GM18867 (cell line): Measurements from ENCODE around the gene SLC43A2.
"Not testable (repeated sequence)": the region's sequence is repeated elsewhere in the genome, so short reads cannot be mapped to it uniquely, and the experiment has no call there.

Source experiments
- ATAC-seq: cut with Tn5 transposase; IDR thresholded peaks from one replicate; pipeline ENCODE4 v1.9.1; 2021; ENCODE audit warnings: mild to moderate bottlenecking, moderate library complexity; ENCODE audit not compliant: unreplicated experiment

The SLC43A2 gene

GRCh38 chr17:1627982-1628855 is at the start of gene SLC43A2:
Gene SLC43A2, minus strand, starts transcription at chr17:1628834. Its CDS starts 960 bp downstream, at chr17:1627874.
- peak; percentile 54 for ATAC-seq

- no peak for ATAC-seq
These were observed 47.8 kb upstream of the SLC43A2 start for GRCh38 chr17:1676401-1676800.

- ATAC-seq: no peak
These were observed 44.6 kb upstream of the SLC43A2 start for GRCh38 chr17:1673041-1673785.

DNA sequence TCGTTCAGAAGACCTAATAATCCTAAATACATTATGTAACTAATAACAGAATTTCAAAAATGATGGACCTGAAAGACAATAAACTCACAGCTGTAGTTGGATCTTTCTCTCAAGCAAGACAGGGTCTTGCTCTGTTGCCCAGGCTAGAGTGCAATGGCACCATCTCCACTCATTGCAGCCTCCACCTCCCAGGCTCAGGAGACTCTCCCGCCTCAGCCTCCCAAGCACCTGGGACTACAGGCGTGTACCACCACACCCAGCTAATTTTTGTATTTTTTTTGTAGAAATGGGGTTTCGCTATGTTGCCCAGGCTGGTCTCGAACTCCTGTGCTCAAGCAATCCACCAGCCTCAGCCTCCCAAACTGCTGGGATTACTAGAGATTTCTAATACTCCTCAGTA is 35.3 kb upstream of the SLC43A2 start:
- ATAC-seq: not testable (repeated sequence)

DNA sequence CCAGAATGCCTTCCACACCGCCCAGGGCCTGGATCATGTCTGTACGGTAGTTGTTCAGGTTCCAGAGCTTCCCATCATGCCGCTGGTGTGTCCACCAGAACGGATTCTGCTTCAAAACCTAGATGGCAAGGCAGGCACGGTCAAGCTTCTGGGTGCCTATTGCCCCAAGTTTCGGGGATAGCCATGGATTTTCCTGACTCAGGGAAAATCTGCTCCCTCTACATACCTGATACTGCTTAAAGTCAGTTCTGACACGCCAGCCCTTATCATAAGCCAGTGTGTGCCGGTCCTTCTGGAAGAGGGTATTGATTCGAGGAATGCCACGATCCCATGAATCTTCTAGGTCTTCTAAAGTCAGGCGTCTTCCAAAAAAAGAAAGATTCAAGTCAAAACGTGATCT is 32.4 kb upstream of the SLC43A2 start:
- no peak for ATAC-seq

DNA sequence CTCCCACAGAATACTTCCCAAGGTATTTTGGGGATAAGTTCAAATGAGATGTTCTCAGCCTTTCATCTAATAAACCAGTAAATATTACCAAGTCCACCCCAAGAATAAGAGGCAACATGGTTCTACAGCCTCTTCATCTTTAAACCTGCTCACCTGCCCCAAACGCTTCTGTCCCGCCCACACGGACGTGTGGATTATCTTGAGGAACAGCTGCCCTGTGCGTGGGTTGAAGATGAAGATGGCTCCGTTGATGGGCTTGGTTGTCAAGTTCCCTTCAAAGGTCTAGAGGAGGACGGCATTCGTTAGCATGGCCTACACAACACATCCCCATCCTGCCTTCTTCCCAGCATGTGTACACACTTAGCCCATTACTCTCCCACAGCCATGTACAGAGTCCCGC is 29.5 kb upstream of the SLC43A2 start:
- ATAC-seq: no peak

DNA sequence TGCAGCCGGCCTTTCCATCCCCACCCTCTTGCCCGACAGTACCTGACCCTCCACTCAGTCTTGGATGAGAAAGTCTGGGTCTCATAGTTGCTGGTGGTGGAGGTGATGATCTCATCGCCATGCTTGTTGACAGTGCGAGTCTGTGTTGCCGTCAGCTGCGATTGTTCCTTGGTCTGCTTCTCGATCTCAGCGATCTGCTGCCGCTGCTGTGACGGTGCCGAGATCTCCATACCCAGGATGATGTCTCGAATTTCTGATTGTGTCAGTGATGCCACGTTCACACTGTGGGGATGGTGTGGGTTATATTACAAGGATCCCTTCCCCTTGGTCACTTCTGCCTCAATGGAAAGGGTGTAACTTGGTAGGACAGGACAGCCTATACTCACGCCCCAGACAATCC is 25.1 kb upstream of the SLC43A2 start:
- ATAC-seq: no peak

- not testable (repeated sequence) for ATAC-seq
These were observed 24.2 kb upstream of the SLC43A2 start for GRCh38 chr17:1652794-1653193.

GRCh38 chr17:1651559-1651844 is 22.9 kb upstream of the SLC43A2 start:
- ATAC-seq: no peak

GRCh38 chr17:1650731-1651558 is 22.3 kb upstream of the SLC43A2 start:
- no peak for ATAC-seq

- ATAC-seq: no peak
These were observed 21.3 kb upstream of the SLC43A2 start, which contains the start of gene RILP for GRCh38 chr17:1649844-1650501. Gene RILP, minus strand, starts transcription at chr17:1649866. Its CDS starts 62 bp downstream, at chr17:1649804.

DNA sequence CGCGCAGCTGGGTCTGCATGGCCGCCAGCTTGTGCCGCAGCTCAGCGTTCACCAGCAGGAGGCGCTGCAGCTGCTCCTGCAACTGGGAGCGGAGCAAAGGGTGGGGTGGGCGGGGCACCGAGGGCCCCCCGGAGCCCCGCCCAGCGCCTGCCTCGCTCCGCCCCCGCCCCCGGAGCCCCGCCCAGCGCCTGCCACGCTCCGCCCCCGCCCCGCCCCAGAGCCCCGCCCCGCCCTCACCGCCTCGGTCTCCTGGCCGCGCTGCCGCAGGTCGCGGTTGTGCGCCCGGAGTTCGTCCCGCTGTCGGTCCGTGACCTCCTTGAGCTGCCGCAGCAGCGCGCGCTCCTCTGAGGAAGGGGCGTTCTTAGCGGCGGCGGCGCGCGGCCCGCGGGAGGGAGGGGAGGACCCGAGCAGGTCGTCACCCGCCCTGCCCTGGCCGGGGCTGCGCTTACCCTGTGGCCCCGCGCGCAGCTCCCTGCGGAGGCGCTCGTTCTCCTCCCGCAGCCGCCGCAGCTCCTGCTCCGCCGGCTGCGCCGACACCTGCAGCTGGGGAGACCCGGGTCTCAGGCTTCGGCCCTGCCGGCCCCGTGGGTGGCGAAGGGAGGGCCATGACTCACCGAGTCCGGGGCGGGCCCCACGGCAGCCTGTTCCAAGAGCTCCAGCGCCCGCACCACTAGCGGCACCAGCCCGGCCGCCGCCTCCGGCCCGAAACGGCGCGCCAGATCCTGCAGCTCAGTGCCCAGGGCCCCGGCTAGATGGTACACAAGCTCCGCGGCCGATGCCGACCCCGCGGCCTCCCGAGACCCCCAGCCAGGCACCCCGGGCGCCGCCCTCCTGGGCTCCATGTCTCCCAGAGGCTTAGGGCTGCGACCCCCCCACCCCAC is 20.6 kb upstream of the SLC43A2 start:
- peak; percentile 61 for ATAC-seq

DNA sequence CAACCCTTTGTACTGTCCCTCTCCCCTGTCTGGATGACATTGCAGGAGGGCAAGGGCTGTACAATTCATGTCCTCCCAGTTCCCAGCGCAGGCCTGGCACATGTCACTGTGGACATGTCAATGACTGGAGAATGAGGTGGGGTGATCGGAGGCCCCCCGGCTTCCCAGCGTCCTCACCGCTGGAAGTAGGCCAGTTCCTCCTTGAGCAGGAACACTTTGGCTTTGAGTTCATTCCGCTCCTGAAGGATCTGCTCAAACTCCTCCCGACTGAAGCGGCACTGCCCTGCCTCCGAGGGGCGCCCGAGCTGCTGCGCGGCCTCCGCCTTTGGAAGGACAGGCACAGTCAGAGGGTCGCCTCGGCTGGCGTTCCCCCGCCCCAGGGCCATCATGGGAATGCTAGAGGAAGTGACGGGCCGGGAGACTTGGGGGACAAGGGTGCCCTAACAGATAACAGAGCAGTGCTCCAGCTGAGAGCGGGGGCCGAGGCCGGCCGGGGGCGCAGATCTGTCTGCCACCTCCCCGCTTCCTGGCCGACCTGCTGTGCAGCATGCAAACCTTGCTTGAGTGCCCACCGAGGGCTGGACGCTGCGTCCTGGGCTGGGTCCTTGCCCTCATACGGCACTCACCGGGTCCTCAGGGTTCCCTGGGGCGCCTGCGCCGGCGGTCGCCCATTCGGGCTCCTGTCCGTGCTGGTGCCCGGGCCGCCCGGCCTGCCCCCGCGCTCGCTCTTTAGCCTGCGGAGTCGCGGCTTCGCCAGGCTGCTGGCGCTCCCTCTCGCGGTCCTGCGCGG is 19.7 kb upstream of the SLC43A2 start:
- peak; percentile 9 for ATAC-seq

- ATAC-seq: no peak
These were observed 19.2 kb upstream of the SLC43A2 start for GRCh38 chr17:1647802-1648171.

DNA sequence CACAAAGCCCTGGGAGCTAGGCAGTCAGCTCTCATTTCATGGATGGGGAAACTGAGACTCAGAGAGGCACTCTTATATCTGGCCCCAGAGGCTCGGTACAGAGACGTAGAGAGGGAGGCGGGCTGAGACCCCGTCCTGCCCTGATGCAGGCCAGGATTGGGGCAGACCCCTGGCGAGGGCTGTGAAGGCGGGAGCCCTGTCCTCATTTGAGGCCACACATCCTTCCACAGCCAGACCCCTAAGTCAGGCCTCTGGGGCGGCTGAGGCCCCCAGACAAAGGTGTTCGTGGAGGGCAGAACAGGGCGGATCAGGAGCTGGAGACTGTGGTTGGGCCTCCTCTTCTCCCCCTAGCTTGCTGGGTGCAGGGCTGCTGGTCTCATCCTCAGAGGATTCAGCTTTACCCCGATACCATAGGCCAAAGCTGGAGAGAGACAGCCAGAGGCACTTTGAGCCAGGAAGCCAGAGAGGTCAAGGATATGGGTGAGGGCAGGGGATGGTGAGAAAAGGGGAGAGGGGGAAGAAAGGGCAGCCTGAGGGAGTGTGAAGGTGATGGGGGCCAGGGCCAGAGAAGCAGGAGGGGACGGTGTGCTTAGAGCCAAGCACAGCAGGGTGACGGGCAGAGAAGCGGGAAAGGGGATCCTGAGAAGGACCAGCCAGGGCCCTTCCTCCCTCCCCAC is 17.7 kb upstream of the SLC43A2 start:
- ATAC-seq: no peak

DNA sequence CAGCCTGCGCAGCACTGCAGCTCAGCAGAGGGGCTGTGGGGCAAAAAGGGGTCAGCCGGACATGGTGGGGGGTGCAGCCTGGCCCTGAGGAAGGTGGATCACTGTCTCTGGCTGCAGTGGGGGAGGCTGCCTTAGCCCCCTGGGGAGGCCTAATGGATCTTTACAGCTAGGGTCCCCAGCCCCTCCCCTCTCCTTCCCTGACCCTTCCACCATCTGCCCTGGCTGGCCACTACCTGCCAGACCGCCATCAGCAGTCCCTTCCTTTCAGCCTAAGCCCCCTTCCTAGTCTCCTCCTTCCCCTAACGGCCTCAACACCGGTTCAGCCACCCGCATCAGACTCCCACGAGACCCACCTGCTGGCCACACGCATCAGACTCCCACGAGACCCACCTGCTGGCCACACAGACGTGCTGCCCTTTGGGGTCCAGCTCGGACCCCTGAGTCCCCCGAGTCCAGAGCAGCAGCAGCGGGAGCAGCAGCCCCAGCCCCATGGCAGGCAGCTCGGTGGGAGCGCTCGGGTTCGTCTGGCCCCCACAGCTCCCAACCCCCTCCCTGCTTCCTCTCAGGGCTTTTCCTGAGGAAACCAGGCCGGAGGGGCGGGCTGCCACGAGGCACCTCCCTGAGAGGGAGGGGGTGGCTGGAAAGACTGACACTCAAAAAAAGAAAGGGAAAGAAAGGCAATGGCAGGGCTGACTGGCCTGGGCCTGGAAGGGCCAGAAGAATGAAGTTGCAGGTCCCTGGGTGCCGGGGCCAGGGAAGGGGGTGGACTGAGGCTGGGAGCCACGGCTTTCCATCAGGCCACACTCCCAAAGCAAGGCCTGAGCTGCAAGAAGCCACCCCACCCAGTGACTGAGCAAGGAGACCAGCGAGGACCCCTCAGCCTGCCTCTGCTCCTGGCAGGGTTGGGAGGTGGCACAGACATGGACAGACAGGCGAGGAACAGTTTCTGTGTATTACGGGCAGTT is 16.9 kb upstream of the SLC43A2 start, which contains the start of gene SCARF1:
SCARF1 (minus strand) TSS at position 526 of the 965 bp plus-strand sequence; CDS start at position 491, 35 bp downstream.
- no peak for ATAC-seq
